GM12865 (cell line): ENCODE data around the gene AUNIP.

Source experiments
- DNase-seq: peaks from one replicate; pipeline ENCODE4 v3.0.0; 2010; ENCODE audit warnings: low read depth
- H3K4me3 ChIP-seq: 2 replicates; pipeline ENCODE4 v1.5.1; 2011; ENCODE audit warnings: mild to moderate bottlenecking, low read depth, low read length, control low read depth
- TF ChIP-seq, protein P1 (sequence below): IDR thresholded peaks from 2 replicates; pipeline ENCODE4 v1.5.1; 2011; ENCODE audit warnings: low read length, control low read depth, low read depth, inconsistent platforms; ENCODE audit not compliant: insufficient read depth; ENCODE audit errors: missing control alignments

AUNIP gene

DNA sequence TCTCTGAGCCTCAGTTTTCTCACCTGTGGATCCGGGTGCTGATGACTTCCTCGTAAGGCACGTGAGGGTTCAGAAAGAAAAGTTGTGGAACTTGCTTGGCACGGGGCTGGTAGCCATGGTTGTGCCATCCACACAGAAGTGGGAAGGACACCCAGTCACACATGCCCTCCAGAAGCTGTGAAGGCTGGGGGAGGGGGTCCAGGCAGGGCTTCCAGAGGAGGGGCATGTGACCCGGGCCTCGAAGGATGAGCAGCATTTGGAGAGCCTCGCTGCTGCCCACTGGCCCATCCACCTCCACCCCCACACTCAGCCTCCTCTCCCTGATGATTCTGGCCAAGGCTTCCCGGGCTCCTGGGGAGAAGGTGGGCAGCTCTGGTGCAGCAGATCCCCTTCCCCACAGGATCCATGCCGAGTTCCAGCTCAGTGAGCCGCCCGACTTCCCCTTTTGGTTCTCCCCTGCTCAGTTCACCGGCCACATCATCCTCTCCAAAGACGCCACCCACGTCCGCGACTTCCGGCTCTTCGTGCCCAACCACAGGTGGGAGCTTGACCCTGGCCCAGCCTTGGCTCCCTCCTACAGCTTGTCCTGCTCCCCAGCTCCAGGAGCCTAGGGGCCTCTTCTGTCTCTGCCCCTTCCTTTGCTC, 49.9 kb downstream of the AUNIP start:
- H3K4me3 ChIP-seq, result no peak overlapping the region
- TF ChIP-seq, protein P1, sequence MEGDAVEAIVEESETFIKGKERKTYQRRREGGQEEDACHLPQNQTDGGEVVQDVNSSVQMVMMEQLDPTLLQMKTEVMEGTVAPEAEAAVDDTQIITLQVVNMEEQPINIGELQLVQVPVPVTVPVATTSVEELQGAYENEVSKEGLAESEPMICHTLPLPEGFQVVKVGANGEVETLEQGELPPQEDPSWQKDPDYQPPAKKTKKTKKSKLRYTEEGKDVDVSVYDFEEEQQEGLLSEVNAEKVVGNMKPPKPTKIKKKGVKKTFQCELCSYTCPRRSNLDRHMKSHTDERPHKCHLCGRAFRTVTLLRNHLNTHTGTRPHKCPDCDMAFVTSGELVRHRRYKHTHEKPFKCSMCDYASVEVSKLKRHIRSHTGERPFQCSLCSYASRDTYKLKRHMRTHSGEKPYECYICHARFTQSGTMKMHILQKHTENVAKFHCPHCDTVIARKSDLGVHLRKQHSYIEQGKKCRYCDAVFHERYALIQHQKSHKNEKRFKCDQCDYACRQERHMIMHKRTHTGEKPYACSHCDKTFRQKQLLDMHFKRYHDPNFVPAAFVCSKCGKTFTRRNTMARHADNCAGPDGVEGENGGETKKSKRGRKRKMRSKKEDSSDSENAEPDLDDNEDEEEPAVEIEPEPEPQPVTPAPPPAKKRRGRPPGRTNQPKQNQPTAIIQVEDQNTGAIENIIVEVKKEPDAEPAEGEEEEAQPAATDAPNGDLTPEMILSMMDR, result no peak
- peak; percentile 40 for DNase-seq

GRCh38 chr1:25808481-25809244, 50.6 kb downstream of the AUNIP start:
- DNase-seq, result no peak
- H3K4me3 ChIP-seq, result no peak overlapping the region
- TF ChIP-seq, protein P1, result no peak

DNA sequence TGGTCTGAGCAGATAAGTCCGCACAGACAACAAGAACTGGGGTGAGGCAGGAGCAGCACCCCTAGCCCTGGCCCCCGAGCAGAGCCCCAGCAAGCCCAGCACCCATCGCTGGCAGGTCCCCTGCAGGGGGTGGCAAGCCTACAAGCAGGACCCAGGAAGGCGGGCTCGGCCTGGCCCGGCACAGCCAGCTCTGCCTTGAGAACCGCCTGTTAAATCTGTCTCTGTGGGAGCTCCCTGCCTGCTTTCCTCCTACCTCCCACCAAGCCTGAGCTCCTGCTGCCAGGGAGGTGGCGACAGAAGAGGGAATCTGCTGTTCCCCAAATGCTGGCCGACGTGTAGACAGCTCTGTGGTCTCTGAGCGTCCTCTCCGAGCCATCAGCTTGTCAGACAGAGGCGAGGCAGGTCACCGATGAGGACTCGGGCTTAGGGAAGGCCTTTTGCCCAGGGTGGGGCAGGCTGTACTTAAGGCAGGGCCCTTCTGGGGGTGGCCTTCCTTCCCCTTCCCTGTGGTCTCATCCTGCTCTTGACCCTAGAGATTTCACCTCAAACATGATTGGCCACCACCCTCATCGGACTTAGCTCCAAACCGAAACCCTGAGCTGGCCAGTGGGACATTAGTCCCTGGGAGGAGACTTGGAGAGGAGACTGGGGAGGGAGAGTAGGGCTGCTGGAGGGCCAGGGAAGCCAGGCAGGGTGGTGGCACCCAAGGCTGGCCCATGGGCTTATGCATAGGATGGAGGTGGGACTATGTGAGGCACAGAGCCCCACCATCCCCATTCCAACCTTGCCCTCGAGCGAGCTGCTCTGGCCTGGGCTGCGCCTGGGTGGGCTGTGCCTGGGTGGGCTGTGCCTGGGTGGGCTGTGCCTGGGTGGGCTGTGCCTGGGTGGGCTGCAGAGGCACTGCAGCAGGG, 51.5 kb downstream of the AUNIP start:
- no peak overlapping the region for H3K4me3 ChIP-seq
- TF ChIP-seq, protein P1, result no peak
- DNase-seq, result no peak

DNA sequence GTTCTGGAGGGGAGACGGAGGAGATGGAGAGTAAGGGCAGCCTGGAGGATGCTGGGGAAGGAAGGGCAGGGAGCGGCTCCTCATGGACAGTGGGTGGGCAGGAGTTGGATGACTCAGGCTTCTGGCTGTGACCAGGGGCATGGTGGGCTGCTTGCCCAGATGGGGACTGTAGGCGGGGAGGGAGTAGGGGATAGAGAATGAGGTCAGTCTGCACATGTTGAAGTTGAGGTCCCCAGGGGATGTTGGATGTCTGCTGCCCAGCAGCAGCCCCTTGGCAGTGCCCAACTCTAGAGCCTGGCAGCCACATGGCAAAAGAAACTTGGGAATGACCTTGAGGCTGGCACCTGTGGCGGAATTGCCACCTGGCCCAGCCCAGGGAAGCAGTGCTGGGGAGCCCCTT, 52.8 kb downstream of the AUNIP start:
- TF ChIP-seq, protein P1, result no peak
- no peak for DNase-seq

GRCh38 chr1:25805863-25806225, 53.4 kb downstream of the AUNIP start:
- H3K4me3 ChIP-seq, result no peak overlapping the region
- DNase-seq, result no peak

More for the DNA sequence above, 52.8 kb downstream of the AUNIP start:
- H3K4me3 ChIP-seq, result no peak overlapping the region

More at GRCh38 chr1:25805863-25806225, 53.4 kb downstream of the AUNIP start:
- TF ChIP-seq, protein P1, result no peak
